ENCODE measurements around the gene ATP2B3.

Gene ATP2B3

DNA sequence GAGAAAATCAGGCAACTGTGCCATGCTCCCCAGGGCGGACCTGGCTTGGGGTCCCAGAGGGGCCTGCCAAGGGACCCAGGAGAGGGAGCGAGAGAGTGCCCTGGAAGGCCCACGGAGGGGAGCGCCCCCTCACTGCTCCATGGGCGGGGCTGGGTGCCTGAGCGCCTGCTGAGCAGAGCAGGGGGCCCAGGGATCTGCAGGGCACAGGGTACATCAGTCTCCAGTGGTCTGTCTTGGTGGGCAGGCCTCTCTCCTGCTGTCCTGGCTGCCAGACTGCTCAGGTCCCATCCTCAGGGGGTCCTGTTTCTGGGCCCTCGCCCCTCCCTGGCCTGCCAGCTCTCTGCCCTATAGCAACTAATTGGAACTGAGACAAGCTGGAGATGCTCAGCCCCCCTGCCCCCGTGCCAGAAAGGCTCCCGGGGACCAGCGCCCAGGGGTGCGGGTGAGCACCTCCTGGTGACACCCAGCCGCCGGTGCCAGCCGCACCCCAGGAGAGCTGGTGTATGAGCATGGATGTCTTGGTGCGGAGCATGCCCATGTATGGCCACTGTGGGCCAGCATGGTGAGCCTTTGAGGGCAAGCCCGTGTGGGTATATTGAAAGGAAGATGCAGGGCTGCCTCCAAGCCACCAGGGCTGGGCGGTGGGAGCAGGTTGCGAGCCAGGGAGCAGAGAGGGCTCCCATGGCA, 21.4 kb upstream of the ATP2B3 start:
- H3K4me1 ChIP-seq (ENCODE audit: control insufficient read depth, insufficient read depth, low read length) = no peaks in the 10 kb centered on the region
- no peaks in the 10 kb centered on the region for H3K9me3 ChIP-seq (ENCODE audit: control insufficient read depth, insufficient read depth, low read length)
- no CpG with 5 or more reads among the region's 18 CpGs for WGBS (ENCODE audit: insufficient coverage, insufficient read length)
- no peak overlapping the region for H3K27ac ChIP-seq (ENCODE audit: low read length)
- H3K4me3 ChIP-seq (ENCODE audit: low read length) = no peak overlapping the region
- DNase-seq (ENCODE audit: low read depth, low spot score) = no peak
- no peaks in the 10 kb centered on the region for H3K36me3 ChIP-seq (ENCODE audit: control insufficient read depth, insufficient read depth, low read length)
- no peaks in the 10 kb centered on the region for H3K27me3 ChIP-seq (ENCODE audit: control insufficient read depth, insufficient read depth, low read length)

DNA sequence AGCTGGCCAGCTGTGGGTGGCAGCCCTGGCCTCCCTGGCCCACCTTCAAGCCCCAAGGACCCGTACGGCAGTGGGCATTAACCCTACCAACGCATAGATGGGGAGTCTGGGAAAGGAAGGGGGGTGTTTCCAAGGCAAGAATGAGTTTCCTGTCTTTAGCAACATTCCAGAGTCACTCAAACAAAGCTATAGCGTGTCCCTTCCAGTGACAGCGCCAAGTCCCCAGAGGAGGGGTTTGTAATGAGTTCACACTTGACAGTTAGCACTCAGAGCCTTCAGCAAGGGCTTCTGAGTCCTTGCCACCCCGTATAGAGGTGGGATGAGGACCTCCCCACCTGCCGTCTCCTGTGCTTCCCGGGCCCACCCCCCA, 20.9 kb upstream of the ATP2B3 start:
- Histone ChIP-seq H3K36me3 (ENCODE audit: control insufficient read depth, insufficient read depth, low read length) (no peaks in the 10 kb centered on the region), H3K27ac (ENCODE audit: low read length) (no peak overlapping the region), H3K9me3 (ENCODE audit: control insufficient read depth, insufficient read depth, low read length) (no peaks in the 10 kb centered on the region), H3K27me3 (ENCODE audit: control insufficient read depth, insufficient read depth, low read length) (no peaks in the 10 kb centered on the region), H3K4me3 (ENCODE audit: low read length) (no peak overlapping the region), H3K4me1 (ENCODE audit: control insufficient read depth, insufficient read depth, low read length) (no peaks in the 10 kb centered on the region)
- no CpG with 5 or more reads among the region's 8 CpGs for WGBS (ENCODE audit: insufficient coverage, insufficient read length)
- DNase-seq (ENCODE audit: low read depth, low spot score) = no peak

DNA sequence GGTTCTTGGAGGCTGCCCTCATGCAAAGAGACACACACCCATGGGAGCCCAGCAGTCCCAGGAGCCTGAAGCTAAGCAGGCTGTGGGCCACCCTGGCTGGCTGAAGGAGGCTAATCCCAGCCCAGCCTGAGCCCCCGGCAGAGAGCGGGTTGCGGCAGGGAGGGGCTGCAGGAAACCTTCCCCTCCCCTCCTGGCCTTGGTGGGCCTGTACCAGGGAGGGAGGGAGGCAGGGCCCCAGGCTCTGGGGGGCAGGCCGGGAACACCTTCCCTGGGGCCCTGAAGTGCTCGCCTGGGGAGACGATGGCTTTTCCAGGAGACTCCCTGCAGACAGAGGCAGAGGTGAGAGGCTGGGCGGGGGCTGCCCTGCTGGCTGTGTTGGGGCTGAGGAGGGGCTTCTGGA, 19.0 kb upstream of the ATP2B3 start:
- Histone ChIP-seq H3K4me3 (ENCODE audit: low read length) (no peak overlapping the region), H3K27me3 (ENCODE audit: control insufficient read depth, insufficient read depth, low read length) (no peaks in the 10 kb centered on the region), H3K4me1 (ENCODE audit: control insufficient read depth, insufficient read depth, low read length) (no peaks in the 10 kb centered on the region), H3K27ac (ENCODE audit: low read length) (no peak overlapping the region), H3K36me3 (ENCODE audit: control insufficient read depth, insufficient read depth, low read length) (no peaks in the 10 kb centered on the region), H3K9me3 (ENCODE audit: control insufficient read depth, insufficient read depth, low read length) (no peaks in the 10 kb centered on the region)
- DNase-seq (ENCODE audit: low read depth, low spot score) = no peak
- WGBS (ENCODE audit: insufficient coverage, insufficient read length) = no CpG with 5 or more reads among the region's 7 CpGs

DNA sequence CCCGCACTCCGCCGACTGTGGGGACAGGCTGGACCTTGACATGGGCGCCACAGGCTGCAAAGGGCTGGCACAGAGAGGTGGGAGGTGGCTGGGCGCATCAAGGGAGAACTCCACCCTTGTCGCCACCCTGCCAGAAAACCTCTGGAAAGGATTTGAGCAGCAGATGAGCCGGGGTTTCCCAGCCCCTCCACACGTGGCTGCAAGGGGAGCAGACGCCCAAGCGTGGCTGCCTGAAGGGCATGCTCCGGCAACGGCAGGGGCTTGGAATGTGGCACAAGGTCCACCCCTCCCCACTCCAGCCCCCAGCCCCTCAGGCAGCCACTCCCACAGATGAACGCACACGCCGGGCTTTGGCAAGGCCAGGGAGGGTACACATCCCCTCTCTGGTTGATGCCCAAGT, 18.1 kb upstream of the ATP2B3 start:
- H3K36me3 ChIP-seq (ENCODE audit: control insufficient read depth, insufficient read depth, low read length) = no peaks in the 10 kb centered on the region
- no peak overlapping the region for H3K27ac ChIP-seq (ENCODE audit: low read length)
- no peaks in the 10 kb centered on the region for H3K4me1 ChIP-seq (ENCODE audit: control insufficient read depth, insufficient read depth, low read length)
- no peak overlapping the region for H3K4me3 ChIP-seq (ENCODE audit: low read length)
- DNase-seq (ENCODE audit: low read depth, low spot score) = no peak
- H3K27me3 ChIP-seq (ENCODE audit: control insufficient read depth, insufficient read depth, low read length) = no peaks in the 10 kb centered on the region
- no CpG with 5 or more reads among the region's 15 CpGs for WGBS (ENCODE audit: insufficient coverage, insufficient read length)
- H3K9me3 ChIP-seq (ENCODE audit: control insufficient read depth, insufficient read depth, low read length) = no peaks in the 10 kb centered on the region

DNA sequence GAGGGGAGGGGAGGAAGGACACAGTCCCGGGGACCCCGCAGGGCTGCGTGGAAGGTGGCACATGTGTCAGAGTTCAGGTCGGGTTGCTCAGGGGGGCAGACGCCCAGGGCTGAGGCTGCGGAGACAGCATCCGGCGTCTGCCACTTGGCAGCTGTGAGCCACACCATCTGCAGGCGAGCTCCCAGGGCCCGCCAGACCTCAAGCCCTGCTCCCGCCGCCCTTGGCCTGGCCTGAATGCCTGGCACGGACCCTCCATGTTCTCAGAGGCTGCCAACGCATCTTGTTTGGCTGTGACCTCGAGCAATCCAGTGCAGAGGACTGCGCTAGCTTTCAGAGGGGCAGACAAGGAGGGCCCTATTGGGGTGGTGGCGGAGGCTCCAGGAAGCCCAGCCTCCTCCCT, 17.6 kb upstream of the ATP2B3 start:
- no peaks in the 10 kb centered on the region for H3K27me3 ChIP-seq (ENCODE audit: control insufficient read depth, insufficient read depth, low read length)
- H3K27ac ChIP-seq (ENCODE audit: low read length) = no peak overlapping the region
- DNase-seq (ENCODE audit: low read depth, low spot score) = no peak
- no peaks in the 10 kb centered on the region for H3K36me3 ChIP-seq (ENCODE audit: control insufficient read depth, insufficient read depth, low read length)
- no peaks in the 10 kb centered on the region for H3K4me1 ChIP-seq (ENCODE audit: control insufficient read depth, insufficient read depth, low read length)
- no peak overlapping the region for H3K4me3 ChIP-seq (ENCODE audit: low read length)
- no CpG with 5 or more reads among the region's 17 CpGs for WGBS (ENCODE audit: insufficient coverage, insufficient read length)
- H3K9me3 ChIP-seq (ENCODE audit: control insufficient read depth, insufficient read depth, low read length) = no peaks in the 10 kb centered on the region

DNA sequence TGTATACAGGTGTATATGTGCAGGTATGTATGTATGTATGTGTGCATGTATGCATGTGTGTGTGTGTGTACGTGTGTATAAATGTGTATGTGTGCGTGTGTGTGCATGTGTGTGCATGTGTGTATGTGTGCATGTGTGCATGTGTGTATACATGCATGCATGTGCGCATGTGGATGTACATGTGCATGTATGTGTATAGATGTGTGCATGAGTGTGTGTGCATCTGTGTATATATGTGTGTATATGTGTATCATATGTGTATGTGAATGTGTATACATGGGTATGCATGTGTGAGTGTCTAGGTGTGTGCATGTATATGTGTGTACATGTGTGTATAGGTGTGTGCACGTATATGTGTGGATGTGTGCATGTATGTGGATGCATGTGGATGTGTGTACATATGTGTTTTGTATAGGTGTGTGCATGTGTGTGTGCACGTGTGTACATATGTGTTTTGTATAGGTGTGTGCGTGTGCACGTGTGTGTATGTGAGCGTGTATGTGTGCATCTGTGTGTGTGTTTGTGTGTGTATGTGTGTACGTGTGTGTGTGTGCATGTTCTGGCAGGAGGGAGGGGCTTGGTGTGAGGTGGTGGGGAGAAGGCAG, 16.7 kb upstream of the ATP2B3 start:
- Histone ChIP-seq H3K4me3 (ENCODE audit: low read length) (no peak overlapping the region), H3K27me3 (ENCODE audit: control insufficient read depth, insufficient read depth, low read length) (no peaks in the 10 kb centered on the region), H3K4me1 (ENCODE audit: control insufficient read depth, insufficient read depth, low read length) (no peaks in the 10 kb centered on the region), H3K9me3 (ENCODE audit: control insufficient read depth, insufficient read depth, low read length) (no peaks in the 10 kb centered on the region), H3K36me3 (ENCODE audit: control insufficient read depth, insufficient read depth, low read length) (no peaks in the 10 kb centered on the region), H3K27ac (ENCODE audit: low read length) (no peak overlapping the region)
- no CpG with 5 or more reads among the region's 9 CpGs for WGBS (ENCODE audit: insufficient coverage, insufficient read length)
- no peak for DNase-seq (ENCODE audit: low read depth, low spot score)

DNA sequence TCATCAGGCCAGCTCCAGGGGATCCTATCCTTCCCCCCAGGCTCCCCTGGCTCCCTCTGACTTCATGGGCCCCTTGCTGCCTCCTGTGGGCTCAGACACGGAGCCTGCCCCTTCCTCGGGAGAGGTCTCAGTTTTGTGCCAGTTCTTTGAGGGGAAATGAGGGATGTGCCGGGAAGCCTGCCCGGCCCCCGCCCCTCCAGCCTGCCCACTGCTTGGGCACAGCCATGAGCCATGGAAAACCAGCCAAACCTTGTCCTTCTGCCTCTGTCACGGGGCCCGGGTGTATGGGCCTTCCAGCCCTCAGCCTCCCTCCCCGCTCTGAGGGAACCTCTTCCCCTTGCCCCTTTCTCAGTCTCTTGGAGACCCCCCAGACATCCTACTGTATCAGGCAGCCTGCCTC, 15.9 kb upstream of the ATP2B3 start:
- Histone ChIP-seq H3K27me3 (ENCODE audit: control insufficient read depth, insufficient read depth, low read length) (no peaks in the 10 kb centered on the region), H3K9me3 (ENCODE audit: control insufficient read depth, insufficient read depth, low read length) (no peaks in the 10 kb centered on the region), H3K4me1 (ENCODE audit: control insufficient read depth, insufficient read depth, low read length) (no peaks in the 10 kb centered on the region), H3K36me3 (ENCODE audit: control insufficient read depth, insufficient read depth, low read length) (no peaks in the 10 kb centered on the region), H3K27ac (ENCODE audit: low read length) (no peak overlapping the region), H3K4me3 (ENCODE audit: low read length) (no peak overlapping the region)
- DNase-seq (ENCODE audit: low read depth, low spot score) = no peak
- no CpG with 5 or more reads among the region's 8 CpGs for WGBS (ENCODE audit: insufficient coverage, insufficient read length)

DNA sequence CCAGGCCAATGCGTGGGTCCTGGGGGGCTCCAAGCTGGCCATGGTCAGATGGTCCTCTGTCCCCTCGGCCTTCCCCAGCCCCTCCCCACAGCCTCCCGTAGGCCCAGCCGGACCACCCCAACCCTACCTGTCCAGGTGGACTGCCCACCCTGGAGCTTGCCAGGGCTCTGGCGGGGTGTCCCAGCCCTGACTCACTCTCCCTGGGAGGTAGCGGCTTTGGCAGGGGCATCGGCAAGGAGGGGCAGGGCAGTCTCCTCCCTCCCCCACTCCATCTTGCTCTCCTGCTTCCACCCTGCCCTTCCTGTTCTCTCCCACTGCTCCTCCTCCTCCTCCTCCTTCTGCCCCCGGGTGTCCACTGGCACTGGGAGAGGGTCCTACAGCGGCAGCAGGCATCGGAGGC, 15.3 kb upstream of the ATP2B3 start:
- Histone ChIP-seq H3K4me3 (ENCODE audit: low read length) (no peak overlapping the region), H3K9me3 (ENCODE audit: control insufficient read depth, insufficient read depth, low read length) (no peaks in the 10 kb centered on the region), H3K36me3 (ENCODE audit: control insufficient read depth, insufficient read depth, low read length) (no peaks in the 10 kb centered on the region), H3K27ac (ENCODE audit: low read length) (no peak overlapping the region), H3K27me3 (ENCODE audit: control insufficient read depth, insufficient read depth, low read length) (no peaks in the 10 kb centered on the region), H3K4me1 (ENCODE audit: control insufficient read depth, insufficient read depth, low read length) (no peaks in the 10 kb centered on the region)
- WGBS (ENCODE audit: insufficient coverage, insufficient read length) = no CpG with 5 or more reads among the region's 10 CpGs
- DNase-seq (ENCODE audit: low read depth, low spot score) = no peak

DNA sequence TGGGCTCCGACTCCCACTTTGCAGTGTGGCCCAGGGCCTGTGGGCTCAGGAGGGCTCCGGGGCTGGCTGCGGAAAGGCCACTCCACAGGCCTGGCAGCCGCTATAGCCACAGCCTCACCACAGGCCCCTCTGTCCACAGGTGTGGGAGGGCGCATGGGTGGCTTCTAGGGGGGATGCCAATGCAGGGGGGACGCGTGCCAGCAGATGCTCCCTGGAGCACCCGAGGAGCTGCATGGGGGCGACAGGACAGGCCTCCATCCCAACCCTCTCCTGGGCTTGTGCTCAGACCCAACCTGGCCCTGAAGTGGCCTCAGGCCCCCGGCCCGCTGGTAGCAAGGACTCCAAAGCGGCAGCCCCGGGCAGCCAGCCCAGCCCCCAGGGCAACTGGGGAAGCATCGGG, 14.6 kb upstream of the ATP2B3 start:
- H3K27ac ChIP-seq (ENCODE audit: low read length) = no peak overlapping the region
- no peaks in the 10 kb centered on the region for H3K36me3 ChIP-seq (ENCODE audit: control insufficient read depth, insufficient read depth, low read length)
- no peaks in the 10 kb centered on the region for H3K4me1 ChIP-seq (ENCODE audit: control insufficient read depth, insufficient read depth, low read length)
- no peak for DNase-seq (ENCODE audit: low read depth, low spot score)
- no peaks in the 10 kb centered on the region for H3K9me3 ChIP-seq (ENCODE audit: control insufficient read depth, insufficient read depth, low read length)
- H3K4me3 ChIP-seq (ENCODE audit: low read length) = no peak overlapping the region
- no peaks in the 10 kb centered on the region for H3K27me3 ChIP-seq (ENCODE audit: control insufficient read depth, insufficient read depth, low read length)
- WGBS (ENCODE audit: insufficient coverage, insufficient read length) = no CpG with 5 or more reads among the region's 14 CpGs

DNA sequence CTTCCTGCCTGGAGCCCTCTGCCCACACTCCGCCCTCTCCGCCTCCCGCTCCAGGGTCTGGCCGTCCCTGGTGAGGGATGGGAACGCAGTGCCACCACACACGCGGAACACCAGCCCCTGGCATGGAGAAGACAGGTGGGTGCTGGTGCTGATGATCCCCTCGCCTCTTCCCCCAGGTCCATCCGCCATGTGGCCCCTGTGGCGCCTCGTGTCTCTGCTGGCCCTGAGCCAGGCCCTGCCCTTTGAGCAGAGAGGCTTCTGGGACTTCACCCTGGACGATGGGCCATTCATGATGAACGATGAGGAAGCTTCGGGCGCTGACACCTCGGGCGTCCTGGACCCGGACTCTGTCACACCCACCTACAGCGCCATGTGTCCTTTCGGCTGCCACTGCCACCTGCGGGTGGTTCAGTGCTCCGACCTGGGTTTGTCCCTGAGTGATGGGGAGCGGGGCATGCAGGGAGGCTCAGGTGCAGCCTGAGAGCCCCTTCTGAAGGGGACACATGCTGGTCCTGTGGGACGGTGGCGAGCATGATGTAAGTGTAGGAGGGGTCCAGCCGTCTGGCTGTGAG, 12.9 kb upstream of the ATP2B3 start:
- DNase-seq (ENCODE audit: low read depth, low spot score) = no peak
- no CpG with 5 or more reads among the region's 26 CpGs for WGBS (ENCODE audit: insufficient coverage, insufficient read length)
- Histone ChIP-seq H3K4me1 (ENCODE audit: control insufficient read depth, insufficient read depth, low read length) (no peaks in the 10 kb centered on the region), H3K9me3 (ENCODE audit: control insufficient read depth, insufficient read depth, low read length) (no peaks in the 10 kb centered on the region), H3K27me3 (ENCODE audit: control insufficient read depth, insufficient read depth, low read length) (no peaks in the 10 kb centered on the region), H3K36me3 (ENCODE audit: control insufficient read depth, insufficient read depth, low read length) (no peaks in the 10 kb centered on the region), H3K27ac (ENCODE audit: low read length) (no peak overlapping the region), H3K4me3 (ENCODE audit: low read length) (no peak overlapping the region)

DNA sequence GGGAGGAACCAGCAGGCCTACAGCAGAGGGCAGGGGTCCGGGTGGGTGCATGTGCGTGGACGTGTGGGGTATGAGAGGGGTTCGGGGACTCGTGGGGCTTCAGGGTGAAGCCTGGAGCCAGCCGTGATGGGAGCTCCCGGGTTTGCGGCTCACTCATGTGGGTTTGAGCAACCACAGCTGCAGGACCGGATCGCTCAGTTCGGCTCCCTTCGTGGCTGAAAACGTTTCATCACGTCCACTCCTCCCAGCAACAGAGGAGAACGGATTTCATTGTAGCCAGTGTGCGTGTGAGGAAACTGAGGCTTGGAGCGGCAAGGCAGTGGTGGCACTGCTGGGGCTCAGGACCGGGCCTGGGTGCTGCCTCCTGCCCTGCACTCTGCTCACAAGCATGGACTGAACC, 12.1 kb upstream of the ATP2B3 start:
- H3K4me1 ChIP-seq (ENCODE audit: control insufficient read depth, insufficient read depth, low read length) = no peaks in the 10 kb centered on the region
- WGBS (ENCODE audit: insufficient coverage, insufficient read length) = no CpG with 5 or more reads among the region's 18 CpGs
- H3K9me3 ChIP-seq (ENCODE audit: control insufficient read depth, insufficient read depth, low read length) = no peaks in the 10 kb centered on the region
- no peaks in the 10 kb centered on the region for H3K27me3 ChIP-seq (ENCODE audit: control insufficient read depth, insufficient read depth, low read length)
- H3K27ac ChIP-seq (ENCODE audit: low read length) = no peak overlapping the region
- no peak overlapping the region for H3K4me3 ChIP-seq (ENCODE audit: low read length)
- H3K36me3 ChIP-seq (ENCODE audit: control insufficient read depth, insufficient read depth, low read length) = no peaks in the 10 kb centered on the region
- no peak for DNase-seq (ENCODE audit: low read depth, low spot score)
